ENCODE measurements around the gene NFE2L3.

- TF ChIP-seq CTCF (IDR thresholded peaks at IDR 0.05) (no peak), EP300 (IDR thresholded peaks at IDR 0.05) (no peak)
These were observed 46.1 kb upstream of the NFE2L3 start for GRCh38 chr7:26105931-26106330.

Data from suprapubic skin (tissue), 3 donors.